GM18511 (cell line): Measurements from ENCODE around the gene ASZ1.
"Not testable (repeated sequence)": the region's sequence is repeated elsewhere in the genome, so short reads cannot be mapped to it uniquely, and the experiment has no call there.

ENCODE experiments used
- ATAC-seq: cut with Tn5 transposase; IDR thresholded peaks from one replicate; pipeline ENCODE4 v1.9.1; 2021; ENCODE audit warnings: mild to moderate bottlenecking, moderate library complexity; ENCODE audit not compliant: unreplicated experiment

ASZ1 gene

GRCh38 chr7:117427258-117427701 lies at the start of gene ASZ1:
TSS of gene ASZ1 (minus strand) at chr7:117427493. CDS start at chr7:117427460, 33 bp downstream.
- ATAC-seq, result no peak

GRCh38 chr7:117476557-117477215 lies 49.4 kb upstream of the ASZ1 start:
- no peak for ATAC-seq

GRCh38 chr7:117472335-117472734 lies 45.0 kb upstream of the ASZ1 start:
- no peak for ATAC-seq

GRCh38 chr7:117470777-117471176 lies 43.5 kb upstream of the ASZ1 start:
- peak; percentile 77 for ATAC-seq

- no peak for ATAC-seq
Observed at GRCh38 chr7:117468174-117468573, 40.9 kb upstream of the ASZ1 start.

GRCh38 chr7:117460815-117461214 lies 33.5 kb upstream of the ASZ1 start:
- ATAC-seq, result not testable (repeated sequence)

GRCh38 chr7:117459735-117460134 lies 32.4 kb upstream of the ASZ1 start:
- no peak for ATAC-seq

GRCh38 chr7:117458977-117459583 lies 31.8 kb upstream of the ASZ1 start:
- ATAC-seq, result peak; percentile 51

GRCh38 chr7:117448655-117449054 lies 21.4 kb upstream of the ASZ1 start:
- ATAC-seq, result no peak

- no peak for ATAC-seq
Observed at GRCh38 chr7:117446220-117446815, 19.0 kb upstream of the ASZ1 start.

GRCh38 chr7:117445206-117445605 lies 17.9 kb upstream of the ASZ1 start:
- no peak for ATAC-seq

- no peak for ATAC-seq
Observed at GRCh38 chr7:117444646-117445045, 17.4 kb upstream of the ASZ1 start.

- peak; percentile 99 for ATAC-seq
Observed at GRCh38 chr7:117435475-117436043, 8.3 kb upstream of the ASZ1 start.

- peak; percentile 78 for ATAC-seq
Observed at GRCh38 chr7:117424090-117424829, 3.0 kb downstream of the ASZ1 start.

- ATAC-seq, result not testable (repeated sequence)
Observed at GRCh38 chr7:117414591-117414990, 12.7 kb downstream of the ASZ1 start.

- no peak for ATAC-seq
Observed at GRCh38 chr7:117412946-117413559, 14.2 kb downstream of the ASZ1 start.

- no peak for ATAC-seq
Observed at GRCh38 chr7:117412390-117412789, 14.9 kb downstream of the ASZ1 start.

GRCh38 chr7:117411539-117411938 lies 15.8 kb downstream of the ASZ1 start:
- no peak for ATAC-seq

- ATAC-seq, result no peak
Observed at GRCh38 chr7:117408831-117409230, 18.5 kb downstream of the ASZ1 start.

- no peak for ATAC-seq
Observed at GRCh38 chr7:117405519-117405918, 21.8 kb downstream of the ASZ1 start.

GRCh38 chr7:117403737-117404136 lies 23.6 kb downstream of the ASZ1 start:
- no peak for ATAC-seq
